ENCODE results near the gene GPR83.

- TF ChIP-seq CTCF (IDR thresholded peaks at IDR 0.05) = no peak
- TF ChIP-seq KDM1A (IDR thresholded peaks at IDR 0.05; ENCODE audit: low read depth) = no peak
- no peak for TF ChIP-seq KDM5A (IDR thresholded peaks at IDR 0.05)
- TF ChIP-seq RAD21 (conservative IDR thresholded peaks at IDR 0.05 in 1 of 2, IDR thresholded peaks at IDR 0.05 in 1 of 2) = no peak
- TF ChIP-seq BHLHE40 (IDR thresholded peaks at IDR 0.05; ENCODE audit: low read depth, low read length) = no peak
- no peak for TF ChIP-seq RNF2 (IDR thresholded peaks at IDR 0.05; ENCODE audit: borderline replicate concordance, low read depth)
- no peak for TF ChIP-seq NFE2L2 (conservative IDR thresholded peaks at IDR 0.05; ENCODE audit: low read length)
Measured at GRCh38 chr11:94329501-94329900, 71.7 kb downstream of the GPR83 start.

Data from A549 (cell line).